ENCODE results near the gene KCNIP4.

KCNIP4 gene

GRCh38 chr4:21900211-21900610 is 48.4 kb downstream of the KCNIP4 start:
- no peak for DNase-seq

- DNase-seq = no peak
Observed at GRCh38 chr4:21898101-21898500, 50.5 kb downstream of the KCNIP4 start.

GRCh38 chr4:21896767-21897166 is 51.8 kb downstream of the KCNIP4 start:
- DNase-seq = no peak

GRCh38 chr4:21893136-21893535 is 55.4 kb downstream of the KCNIP4 start:
- DNase-seq = no peak

GRCh38 chr4:21890231-21890630 is 58.3 kb downstream of the KCNIP4 start:
- DNase-seq = no peak

GRCh38 chr4:21888195-21888976 is 60.2 kb downstream of the KCNIP4 start:
- DNase-seq = peak; percentile 67

GRCh38 chr4:21887481-21887880 is 61.1 kb downstream of the KCNIP4 start:
- DNase-seq = no peak

GRCh38 chr4:21885770-21886169 is 62.8 kb downstream of the KCNIP4 start:
- DNase-seq = no peak

GRCh38 chr4:21885241-21885640 is 63.3 kb downstream of the KCNIP4 start:
- no peak for DNase-seq

GRCh38 chr4:21884615-21885014 is 64.0 kb downstream of the KCNIP4 start:
- DNase-seq = peak; percentile 51

- DNase-seq = peak; percentile 53
Observed at GRCh38 chr4:21882051-21882839, 66.3 kb downstream of the KCNIP4 start.

- DNase-seq = peak; percentile 44
Observed at GRCh38 chr4:21879187-21879586, 69.4 kb downstream of the KCNIP4 start.

- DNase-seq = no peak
Observed at GRCh38 chr4:21876711-21877110, 71.9 kb downstream of the KCNIP4 start.

GRCh38 chr4:21873145-21873544 is 75.4 kb downstream of the KCNIP4 start:
- no peak for DNase-seq

GRCh38 chr4:21872101-21872500 is 76.5 kb downstream of the KCNIP4 start:
- DNase-seq = no peak

- DNase-seq = no peak
Observed at GRCh38 chr4:21869978-21870745, 78.4 kb downstream of the KCNIP4 start.

GRCh38 chr4:21864686-21865085 is 83.9 kb downstream of the KCNIP4 start:
- no peak for DNase-seq

GRCh38 chr4:21862917-21863316 is 85.7 kb downstream of the KCNIP4 start:
- no peak for DNase-seq

GRCh38 chr4:21858971-21859370 is 89.6 kb downstream of the KCNIP4 start:
- DNase-seq = no peak

- DNase-seq = no peak
Observed at GRCh38 chr4:21856754-21857153, 91.8 kb downstream of the KCNIP4 start.

GRCh38 chr4:21856301-21856700 is 92.3 kb downstream of the KCNIP4 start:
- no peak for DNase-seq

- DNase-seq = no peak
Observed at GRCh38 chr4:21849077-21849476, 99.5 kb downstream of the KCNIP4 start.

- no peak for DNase-seq
Observed at GRCh38 chr4:21848021-21848420, 100.6 kb downstream of the KCNIP4 start.

GRCh38 chr4:21845663-21846062 is 102.9 kb downstream of the KCNIP4 start:
- no peak for DNase-seq

Data from activated CD4-positive, alpha-beta T cell treated with anti-CD3 and anti-CD28 coated beads, Interleukin-2, amount 50 U/mL, for 16 hours (primary cell).